ENCODE data around the gene C8G.

C8G gene

GRCh38 chr9:136963341-136963740, 18.3 kb downstream of the C8G start:
- H3K4me3 ChIP-seq (ENCODE audit: low read depth, low read length) = no peak overlapping the region
- no peak for DNase-seq (ENCODE audit: low read depth)
- TF ChIP-seq, protein P1, sequence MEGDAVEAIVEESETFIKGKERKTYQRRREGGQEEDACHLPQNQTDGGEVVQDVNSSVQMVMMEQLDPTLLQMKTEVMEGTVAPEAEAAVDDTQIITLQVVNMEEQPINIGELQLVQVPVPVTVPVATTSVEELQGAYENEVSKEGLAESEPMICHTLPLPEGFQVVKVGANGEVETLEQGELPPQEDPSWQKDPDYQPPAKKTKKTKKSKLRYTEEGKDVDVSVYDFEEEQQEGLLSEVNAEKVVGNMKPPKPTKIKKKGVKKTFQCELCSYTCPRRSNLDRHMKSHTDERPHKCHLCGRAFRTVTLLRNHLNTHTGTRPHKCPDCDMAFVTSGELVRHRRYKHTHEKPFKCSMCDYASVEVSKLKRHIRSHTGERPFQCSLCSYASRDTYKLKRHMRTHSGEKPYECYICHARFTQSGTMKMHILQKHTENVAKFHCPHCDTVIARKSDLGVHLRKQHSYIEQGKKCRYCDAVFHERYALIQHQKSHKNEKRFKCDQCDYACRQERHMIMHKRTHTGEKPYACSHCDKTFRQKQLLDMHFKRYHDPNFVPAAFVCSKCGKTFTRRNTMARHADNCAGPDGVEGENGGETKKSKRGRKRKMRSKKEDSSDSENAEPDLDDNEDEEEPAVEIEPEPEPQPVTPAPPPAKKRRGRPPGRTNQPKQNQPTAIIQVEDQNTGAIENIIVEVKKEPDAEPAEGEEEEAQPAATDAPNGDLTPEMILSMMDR (conservative IDR thresholded peaks at IDR 0.05; ENCODE audit: low read depth, low read length) = no peak

- H3K4me3 ChIP-seq (ENCODE audit: low read depth, low read length) = no peak overlapping the region
- no peak for DNase-seq (ENCODE audit: low read depth)
- TF ChIP-seq, protein P1 (conservative IDR thresholded peaks at IDR 0.05; ENCODE audit: low read depth, low read length) = no peak
Measured at GRCh38 chr9:136963751-136964150, 18.7 kb downstream of the C8G start.

- no peak for DNase-seq (ENCODE audit: low read depth)
- TF ChIP-seq, protein P1 (conservative IDR thresholded peaks at IDR 0.05; ENCODE audit: low read depth, low read length) = no peak
- H3K4me3 ChIP-seq (ENCODE audit: low read depth, low read length) = no peak overlapping the region
Measured at GRCh38 chr9:136964171-136964689, 19.2 kb downstream of the C8G start.

DNA sequence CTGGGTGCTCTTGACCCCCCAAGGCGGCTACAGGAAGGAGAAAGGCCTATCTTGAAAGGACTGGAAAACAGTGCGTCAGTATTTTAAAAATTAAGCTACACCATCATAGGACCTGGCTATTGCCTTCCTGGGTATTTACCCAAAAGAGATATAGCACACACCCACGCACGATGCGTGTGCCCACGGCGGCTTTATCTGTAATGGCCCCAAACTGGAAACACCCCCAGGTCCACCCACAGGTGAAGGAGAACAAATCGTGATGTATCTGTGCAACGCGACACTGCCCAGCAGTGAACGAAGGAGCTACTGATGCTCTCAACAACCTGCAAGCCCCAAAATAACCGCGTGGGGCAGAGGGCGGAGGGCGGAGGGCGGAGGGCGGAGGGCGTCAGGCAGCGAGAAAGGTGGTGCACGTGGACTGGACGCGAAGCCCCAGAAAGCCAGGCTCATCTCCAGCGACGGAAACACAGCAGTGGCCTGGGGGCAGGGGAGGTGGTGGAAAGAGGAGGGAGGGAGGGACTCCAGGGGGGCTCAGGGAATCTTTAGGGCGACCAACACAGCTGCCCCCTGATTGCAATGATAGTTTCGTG, 19.9 kb downstream of the C8G start:
- TF ChIP-seq, protein P1 (conservative IDR thresholded peaks at IDR 0.05; ENCODE audit: low read depth, low read length) = no peak
- no peak for DNase-seq (ENCODE audit: low read depth)
- H3K4me3 ChIP-seq (ENCODE audit: low read depth, low read length) = no peak overlapping the region

DNA sequence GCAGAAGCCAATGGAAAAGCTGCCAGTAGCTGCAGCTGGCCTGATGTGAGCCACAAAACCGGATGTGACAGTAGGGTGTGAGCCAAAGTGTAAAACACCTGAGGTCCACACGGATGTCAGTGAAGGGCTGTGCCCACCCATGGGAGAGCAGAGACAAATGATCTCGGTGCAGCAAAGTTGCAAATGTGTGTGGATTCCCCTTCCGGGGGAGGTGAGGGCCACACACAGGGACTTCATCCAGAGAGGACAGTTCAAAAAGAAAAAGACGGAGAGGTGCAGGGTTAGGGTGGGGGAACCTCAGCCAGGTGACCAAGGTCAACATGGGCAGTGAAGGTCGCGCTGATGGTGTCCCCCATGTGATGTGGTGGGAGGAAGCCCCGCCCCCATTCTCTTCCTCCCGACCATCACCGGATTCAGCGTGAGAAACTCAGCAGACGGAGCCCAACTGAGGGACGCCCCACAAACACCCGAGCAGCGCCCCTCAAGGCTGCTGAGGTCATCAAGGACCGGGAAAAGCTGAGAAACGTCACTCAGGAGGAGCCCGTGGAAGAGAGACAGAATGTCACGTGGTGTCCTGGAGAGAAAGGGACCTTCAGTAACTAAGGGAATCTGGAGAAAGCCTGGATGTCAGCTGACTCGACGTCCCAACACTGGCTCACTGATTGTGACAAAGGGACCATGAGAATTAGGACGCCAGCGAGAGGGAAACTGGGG, 20.9 kb downstream of the C8G start:
- H3K4me3 ChIP-seq (ENCODE audit: low read depth, low read length) = no peak overlapping the region
- TF ChIP-seq, protein P1 (conservative IDR thresholded peaks at IDR 0.05; ENCODE audit: low read depth, low read length) = no peak
- DNase-seq (ENCODE audit: low read depth) = no peak

DNA sequence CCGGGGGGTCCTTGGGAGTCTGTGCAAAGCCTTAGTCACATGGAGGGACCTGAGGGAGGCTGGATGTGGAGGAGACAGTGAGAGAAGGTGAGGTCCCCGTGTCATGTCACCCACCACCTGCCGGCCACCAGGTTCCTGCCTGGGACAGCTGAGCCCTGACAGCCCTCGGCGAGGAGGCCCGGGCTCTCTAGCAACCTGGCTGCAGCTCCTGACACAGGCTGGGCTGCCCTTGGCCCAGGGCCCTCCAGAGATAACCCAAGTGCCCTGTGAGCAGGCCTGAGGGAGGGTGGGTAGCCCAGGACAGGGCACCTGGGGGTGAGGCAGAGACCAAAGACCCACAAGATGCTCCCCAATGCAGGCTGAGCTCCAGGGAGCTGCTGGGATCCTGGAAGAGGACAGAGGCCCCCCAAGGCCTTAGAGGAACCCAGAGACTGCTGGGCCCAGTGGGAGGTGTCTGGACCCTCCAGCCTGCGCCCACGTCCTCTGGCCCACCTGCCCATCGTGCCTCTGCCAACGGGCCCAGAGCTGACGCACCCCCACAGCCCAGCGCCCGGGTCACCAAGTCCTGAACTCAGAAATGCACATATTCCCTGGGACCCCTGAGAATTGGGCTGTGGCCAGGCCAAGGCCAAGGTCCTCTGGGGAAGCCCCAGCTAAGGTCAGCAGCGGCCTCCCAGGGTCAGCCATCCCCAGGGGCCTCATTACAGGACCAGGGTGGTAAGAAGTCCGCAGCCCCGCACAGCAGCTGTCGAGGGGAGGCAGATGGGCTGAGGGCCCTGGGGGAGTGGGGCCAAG, 23.5 kb downstream of the C8G start:
- no peak for DNase-seq (ENCODE audit: low read depth)
- TF ChIP-seq, protein P1 (conservative IDR thresholded peaks at IDR 0.05; ENCODE audit: low read depth, low read length) = no peak
- no peak overlapping the region for H3K4me3 ChIP-seq (ENCODE audit: low read depth, low read length)

Measured in choroid plexus epithelial cell (primary cell).